ENCODE data around the gene PKP2.

DNA sequence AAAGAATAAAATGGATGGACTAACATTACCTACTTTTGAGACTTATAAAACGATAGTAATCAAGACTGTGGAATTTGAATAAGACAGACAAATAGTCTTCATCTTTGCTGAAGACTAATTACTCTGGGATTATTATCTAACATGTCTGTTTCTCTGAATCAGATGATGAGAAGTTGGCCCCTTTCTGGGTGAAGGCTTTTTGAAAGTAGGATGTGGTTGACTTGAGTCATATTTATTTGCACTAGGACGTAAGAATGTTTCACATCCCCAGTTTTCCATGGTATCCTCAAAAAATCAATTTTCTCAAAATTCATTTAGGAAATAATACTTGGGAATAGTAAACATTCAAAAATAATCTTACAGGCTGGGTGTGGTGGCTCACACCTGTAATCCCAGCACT, 31.8 kb downstream of the PKP2 start:
- TF ChIP-seq CTCF (IDR thresholded peaks at IDR 0.05) (no peak), POLR2A (IDR thresholded peaks at IDR 0.05) (no peak), EP300 (IDR thresholded peaks at IDR 0.05) (no peak), POLR2AphosphoS5 (IDR thresholded peaks at IDR 0.05) (no peak)
